Smooth muscle cell (in vitro differentiated cells): ENCODE measurements around the gene CTNNA1. TPM values are rescaled to one million over a fixed set of nuclear protein-coding genes. Genes with fewer than 3 reads are reported as not detected.

Experiments
- DNase-seq: peaks from one replicate; lab custom pipeline; 2025; ENCODE audit not compliant: unreplicated experiment; lab: John Stamatoyannopoulos, UW
- H2AFZ ChIP-seq: fragments of 200-600 bp; sonication (generic); 2 replicates; pipeline ENCODE4 v1.6.0; 2016; ENCODE audit warnings: antibody characterized with exemption, low read depth, mild to moderate bottlenecking
- H3F3A ChIP-seq: fragments of 200-600 bp; sonication (generic); 2 replicates; pipeline ENCODE4 v1.6.0; 2017; ENCODE audit warnings: antibody characterized with exemption, low read depth
- H3K27ac ChIP-seq: fragments of 200-600 bp; sonication (generic); 2 replicates; pipeline ENCODE4 v1.5.1; 2016; ENCODE audit warnings: low read depth, mild to moderate bottlenecking
- H3K27me3 ChIP-seq: fragments of 200-600 bp; sonication (generic); 2 replicates; pipeline ENCODE4 v1.6.1; 2016; ENCODE audit warnings: low read depth, mild to moderate bottlenecking
- H3K36me3 ChIP-seq: fragments of 200-600 bp; sonication (generic); 2 replicates; pipeline ENCODE4 v1.5.1; 2016; ENCODE audit warnings: low read depth
- H3K4me1 ChIP-seq: fragments of 200-600 bp; sonication (generic); 2 replicates; pipeline ENCODE4 v1.5.1; 2016; ENCODE audit warnings: low read depth
- H3K4me2 ChIP-seq: fragments of 200-600 bp; sonication (generic); 2 replicates; pipeline ENCODE4 v1.6.0; 2016; ENCODE audit warnings: mild to moderate bottlenecking
- H3K4me3 ChIP-seq: fragments of 200-600 bp; sonication (generic); 2 replicates; pipeline ENCODE4 v1.5.1; 2016; ENCODE audit warnings: mild to moderate bottlenecking
- H3K79me2 ChIP-seq: fragments of 200-600 bp; sonication (generic); 2 replicates; pipeline ENCODE4 v1.6.0; 2016; ENCODE audit warnings: low read depth, mild to moderate bottlenecking
- H3K9ac ChIP-seq: fragments of 200-600 bp; sonication (generic); 2 replicates; pipeline ENCODE4 v1.6.0; 2016; ENCODE audit warnings: low read depth
- H3K9me3 ChIP-seq: fragments of 200-600 bp; sonication (generic); replicated peaks from 2 replicates; pipeline ENCODE4 v1.5.1; 2016; ENCODE audit warnings: low read depth
- H4K20me1 ChIP-seq: fragments of 200-600 bp; sonication (generic); 2 replicates; pipeline ENCODE4 v1.6.0; 2016; ENCODE audit warnings: low read depth
- WGBS: methylation state at CpG from one replicate; pipeline ENCODE4 v1.1.7; 2016; ENCODE audit warnings: low lambda C conversion rate; 5-methylcytosine and 5-hydroxymethylcytosine counted together
- polyA plus RNA-seq: library from polyadenylated mRNA; unstranded; fragments of >200 nt; fragmentation: Nextera tagmentation; extraction: Ambion mirVana; gene quantifications from 2 replicates; pipeline ENCODE4 v1.2.1, GENCODE V29; 2016
- total RNA-seq: library from RNA; depleted of rRNA; stranded (reverse); fragments of >200 nt; gene quantifications from 2 replicates; pipeline ENCODE4 v1.2.3, GENCODE V29; 2014
- TF ChIP-seq, protein P1 (sequence below): fragments of 200-600 bp; sonication (generic); IDR thresholded peaks from 2 replicates; pipeline ENCODE4 v1.5.1; 2017; ENCODE audit warnings: borderline replicate concordance, mild to moderate bottlenecking, antibody characterized with exemption; ENCODE audit not compliant: insufficient read depth, poor library complexity, severe bottlenecking

The CTNNA1 gene
- total and polyA plus RNA-seq, 2 experiments from 2014 or later, result 149 to 251 TPM

- Histone ChIP-seq H3K27me3 (no peaks in the 10 kb centered on the region), H3K36me3 (no peaks in the 10 kb centered on the region), H3K4me1 (peaks cover 33% of the 10 kb centered on the region), H2AFZ (no peak overlapping the region), H3K4me3 (no peak overlapping the region), H3K9ac (no peak overlapping the region), H3F3A (no peaks in the 10 kb centered on the region), H3K27ac (peak overlapping the region; percentile 24), H3K9me3 (no peaks in the 10 kb centered on the region), H3K4me2 (peak overlapping the region; percentile 27), H3K79me2 (no peaks in the 10 kb centered on the region), H4K20me1 (peaks cover 4% of the 10 kb centered on the region)
- peak; percentile 27 for DNase-seq
- TF ChIP-seq, protein P1, sequence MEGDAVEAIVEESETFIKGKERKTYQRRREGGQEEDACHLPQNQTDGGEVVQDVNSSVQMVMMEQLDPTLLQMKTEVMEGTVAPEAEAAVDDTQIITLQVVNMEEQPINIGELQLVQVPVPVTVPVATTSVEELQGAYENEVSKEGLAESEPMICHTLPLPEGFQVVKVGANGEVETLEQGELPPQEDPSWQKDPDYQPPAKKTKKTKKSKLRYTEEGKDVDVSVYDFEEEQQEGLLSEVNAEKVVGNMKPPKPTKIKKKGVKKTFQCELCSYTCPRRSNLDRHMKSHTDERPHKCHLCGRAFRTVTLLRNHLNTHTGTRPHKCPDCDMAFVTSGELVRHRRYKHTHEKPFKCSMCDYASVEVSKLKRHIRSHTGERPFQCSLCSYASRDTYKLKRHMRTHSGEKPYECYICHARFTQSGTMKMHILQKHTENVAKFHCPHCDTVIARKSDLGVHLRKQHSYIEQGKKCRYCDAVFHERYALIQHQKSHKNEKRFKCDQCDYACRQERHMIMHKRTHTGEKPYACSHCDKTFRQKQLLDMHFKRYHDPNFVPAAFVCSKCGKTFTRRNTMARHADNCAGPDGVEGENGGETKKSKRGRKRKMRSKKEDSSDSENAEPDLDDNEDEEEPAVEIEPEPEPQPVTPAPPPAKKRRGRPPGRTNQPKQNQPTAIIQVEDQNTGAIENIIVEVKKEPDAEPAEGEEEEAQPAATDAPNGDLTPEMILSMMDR, result no peak
- 57% methylated on average over 14 of the region's 14 CpGs for WGBS
These were observed 200.4 kb downstream of the CTNNA1 start for GRCh38 chr5:138953387-138954256.

GRCh38 chr5:138954257-138955012 lies 201.2 kb downstream of the CTNNA1 start:
- H2AFZ ChIP-seq, result no peak overlapping the region
- WGBS, result 89% methylated on average over 4 of the region's 4 CpGs
- H3K36me3 ChIP-seq, result no peaks in the 10 kb centered on the region
- no peaks in the 10 kb centered on the region for H3F3A ChIP-seq
- peaks cover 4% of the 10 kb centered on the region for H4K20me1 ChIP-seq
- H3K9ac ChIP-seq, result no peak overlapping the region
- peak overlapping the region; percentile 24 for H3K27ac ChIP-seq
- TF ChIP-seq, protein P1, result no peak
- no peaks in the 10 kb centered on the region for H3K27me3 ChIP-seq
- peak overlapping the region; percentile 11 for H3K4me2 ChIP-seq
- no peak for DNase-seq
- H3K4me3 ChIP-seq, result no peak overlapping the region
- no peaks in the 10 kb centered on the region for H3K9me3 ChIP-seq
- H3K4me1 ChIP-seq, result peaks cover 33% of the 10 kb centered on the region
- H3K79me2 ChIP-seq, result no peaks in the 10 kb centered on the region

DNA sequence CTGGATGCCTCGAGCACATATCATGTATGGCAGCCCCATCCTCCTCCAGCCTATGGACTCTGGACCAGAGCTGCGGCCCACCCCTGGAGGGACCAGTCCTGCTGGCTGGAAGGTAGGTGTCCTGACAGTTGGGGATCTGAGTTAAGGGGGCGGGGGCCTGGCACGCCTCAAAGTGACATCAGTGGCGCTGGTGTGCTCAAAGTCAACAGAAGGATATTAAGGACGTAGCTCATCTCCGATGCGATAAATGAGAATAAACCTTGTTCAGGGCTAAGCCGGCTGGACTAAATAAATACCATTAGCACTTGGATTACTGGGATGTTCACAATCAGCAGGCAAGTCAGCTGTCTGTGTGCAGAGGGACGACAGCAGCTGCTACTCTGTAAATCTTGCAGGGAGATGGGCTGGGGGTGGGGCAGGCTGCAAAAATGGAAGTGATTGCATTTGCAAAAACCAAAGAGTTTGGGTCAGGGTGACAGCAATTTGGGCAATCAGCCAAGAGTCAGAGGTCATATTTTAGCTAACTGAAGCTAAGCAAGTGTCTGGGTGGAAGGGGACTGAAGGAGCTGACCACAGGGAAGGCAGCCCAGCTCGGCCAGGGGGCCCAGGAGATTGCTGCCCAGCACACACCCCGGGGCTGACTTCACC lies 201.9 kb downstream of the CTNNA1 start:
- WGBS, result 51% methylated on average over 12 of the region's 12 CpGs
- no peaks in the 10 kb centered on the region for H3K79me2 ChIP-seq
- H3K4me3 ChIP-seq, result no peak overlapping the region
- H3K36me3 ChIP-seq, result no peaks in the 10 kb centered on the region
- H3F3A ChIP-seq, result no peaks in the 10 kb centered on the region
- H3K9me3 ChIP-seq, result no peaks in the 10 kb centered on the region
- no peaks in the 10 kb centered on the region for H3K27me3 ChIP-seq
- H3K4me1 ChIP-seq, result peaks cover 33% of the 10 kb centered on the region
- peaks cover 4% of the 10 kb centered on the region for H4K20me1 ChIP-seq
- no peak for DNase-seq
- no peak overlapping the region for H3K27ac ChIP-seq
- TF ChIP-seq, protein P1, result no peak
- H2AFZ ChIP-seq, result no peak overlapping the region
- H3K4me2 ChIP-seq, result peak overlapping the region; percentile 11
- no peak overlapping the region for H3K9ac ChIP-seq
